ENCODE measurements around the gene LYPD6B.

DNA sequence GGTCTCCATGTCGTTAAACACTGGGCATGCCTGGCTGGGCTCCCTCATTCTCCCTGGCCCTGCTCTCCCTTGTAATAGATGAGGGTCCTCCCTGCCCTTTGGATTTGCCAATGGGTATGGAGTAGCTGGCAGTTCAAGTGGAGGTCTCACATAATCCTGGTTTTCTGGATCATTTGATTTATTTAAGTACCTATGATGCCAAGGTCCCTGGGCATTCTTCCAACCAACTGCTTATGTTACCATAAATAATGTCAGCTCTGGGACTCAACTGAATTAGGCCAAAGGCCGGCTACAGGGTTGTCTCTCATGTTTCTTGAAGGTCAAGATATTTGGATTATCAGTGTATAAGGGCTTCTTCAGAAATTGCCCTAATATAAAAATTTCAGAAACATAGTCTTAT lies 186.9 kb downstream of the LYPD6B start:
- TF ChIP-seq, protein P1, sequence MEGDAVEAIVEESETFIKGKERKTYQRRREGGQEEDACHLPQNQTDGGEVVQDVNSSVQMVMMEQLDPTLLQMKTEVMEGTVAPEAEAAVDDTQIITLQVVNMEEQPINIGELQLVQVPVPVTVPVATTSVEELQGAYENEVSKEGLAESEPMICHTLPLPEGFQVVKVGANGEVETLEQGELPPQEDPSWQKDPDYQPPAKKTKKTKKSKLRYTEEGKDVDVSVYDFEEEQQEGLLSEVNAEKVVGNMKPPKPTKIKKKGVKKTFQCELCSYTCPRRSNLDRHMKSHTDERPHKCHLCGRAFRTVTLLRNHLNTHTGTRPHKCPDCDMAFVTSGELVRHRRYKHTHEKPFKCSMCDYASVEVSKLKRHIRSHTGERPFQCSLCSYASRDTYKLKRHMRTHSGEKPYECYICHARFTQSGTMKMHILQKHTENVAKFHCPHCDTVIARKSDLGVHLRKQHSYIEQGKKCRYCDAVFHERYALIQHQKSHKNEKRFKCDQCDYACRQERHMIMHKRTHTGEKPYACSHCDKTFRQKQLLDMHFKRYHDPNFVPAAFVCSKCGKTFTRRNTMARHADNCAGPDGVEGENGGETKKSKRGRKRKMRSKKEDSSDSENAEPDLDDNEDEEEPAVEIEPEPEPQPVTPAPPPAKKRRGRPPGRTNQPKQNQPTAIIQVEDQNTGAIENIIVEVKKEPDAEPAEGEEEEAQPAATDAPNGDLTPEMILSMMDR (conservative IDR thresholded peaks at IDR 0.05; ENCODE audit: low read depth, low read length) = no peak
- no peak for TF ChIP-seq EZH2 (IDR thresholded peaks at IDR 0.05; ENCODE audit: low read length, unreplicated experiment)

All from PC-3 (cell line).